WTC11 (cell line): ENCODE results near the gene C10orf67.

Experiments used
- ATF6 ChIP-seq: sonication (generic); formaldehyde crosslinking; IDR thresholded peaks from 2 replicates; pipeline ENCODE4 v1.8.1; 2023; ENCODE audit warnings: mild to moderate bottlenecking, missing genetic modification reagents
- CTCF ChIP-seq: fragments of 200-600 bp; IDR thresholded peaks from 2 replicates; pipeline ENCODE4 v1.8.0; 2022; ENCODE audit warnings: antibody characterized with exemption
- E2F4 ChIP-seq: sonication (generic); formaldehyde crosslinking; IDR thresholded peaks from 2 replicates; pipeline ENCODE4 v1.8.1; 2022; ENCODE audit warnings: low read depth, mild to moderate bottlenecking, moderate library complexity, missing genetic modification reagents, borderline replicate concordance
- ESRRA ChIP-seq: sonication (generic); formaldehyde crosslinking; IDR thresholded peaks from 2 replicates; pipeline ENCODE4 v1.8.1; 2022; ENCODE audit warnings: mild to moderate bottlenecking, missing genetic modification reagents, borderline replicate concordance
- FOXJ3 ChIP-seq: sonication (generic); formaldehyde crosslinking; IDR thresholded peaks from 2 replicates; pipeline ENCODE4 v1.9.0; 2021; ENCODE audit warnings: missing genetic modification reagents, mild to moderate bottlenecking, borderline replicate concordance
- NFATC4 ChIP-seq: fragments of 250-450 bp; sonication (Bioruptor Pico); IDR thresholded peaks from 2 replicates; pipeline ENCODE4 v1.9.0; 2021; ENCODE audit warnings: mild to moderate bottlenecking
- NR1H2 ChIP-seq: sonication (generic); formaldehyde crosslinking; IDR thresholded peaks from 2 replicates; pipeline ENCODE4 v1.9.0; 2021; ENCODE audit warnings: mild to moderate bottlenecking, moderate library complexity, missing genetic modification reagents
- SMAD3 ChIP-seq: sonication (generic); formaldehyde crosslinking; IDR thresholded peaks from 2 replicates; pipeline ENCODE4 v1.8.0; 2022; ENCODE audit warnings: missing genetic modification reagents, mild to moderate bottlenecking, borderline replicate concordance
- TCF7 ChIP-seq: sonication (generic); formaldehyde crosslinking; IDR thresholded peaks from 2 replicates; pipeline ENCODE4 v1.8.0; 2022; ENCODE audit warnings: mild to moderate bottlenecking, low read depth, missing genetic modification reagents, moderate library complexity
- ZBTB43 ChIP-seq: sonication (generic); formaldehyde crosslinking; IDR thresholded peaks from 2 replicates; pipeline ENCODE4 v1.8.1; 2023; ENCODE audit warnings: mild to moderate bottlenecking, missing genetic modification reagents
- ZNF263 ChIP-seq: sonication (generic); formaldehyde crosslinking; IDR thresholded peaks from 2 replicates; pipeline ENCODE4 v1.8.1; 2022; ENCODE audit warnings: low read depth, mild to moderate bottlenecking, moderate library complexity, missing genetic modification reagents

GRCh38 chr10:23199768-23200511 is 144.7 kb downstream of the C10orf67 start:
- TF ChIP-seq CTCF = no peak
- no peak for TF ChIP-seq TCF7 (CRISPR knock-in tag)
- TF ChIP-seq ZNF263 = no peak
- no peak for TF ChIP-seq E2F4 (CRISPR knock-in tag)
- no peak for TF ChIP-seq SMAD3 (CRISPR knock-in tag)
- TF ChIP-seq NFATC4 = no peak
- TF ChIP-seq ZBTB43 (CRISPR knock-in tag) = no peak
- no peak for TF ChIP-seq ATF6 (CRISPR knock-in tag)
- TF ChIP-seq FOXJ3 (CRISPR knock-in tag) = no peak
- no peak for TF ChIP-seq ESRRA
- no peak for TF ChIP-seq NR1H2 (CRISPR knock-in tag)
